Ovary (tissue), 9 donors: ENCODE results near the gene KAT8. TPM values are rescaled to one million over a fixed set of nuclear protein-coding genes. Genes with fewer than 3 reads are reported as not detected.

ENCODE experiments used
- DNase-seq, 5 donors: peaks; one replicate each; pipeline ENCODE4 v3.0.0-alpha.2; 2019 to 2020
- H3K27ac ChIP-seq, 2 donors: fragments of 200-600 bp; one replicate each; pipeline versions ENCODE4 v1.5.1 to v1.8.0; 2019 to 2022
- H3K27me3 ChIP-seq: fragments of 200-600 bp; one replicate; pipeline ENCODE4 v1.8.0; 2022
- H3K36me3 ChIP-seq: fragments of 200-600 bp; sonication (generic); one replicate; pipeline ENCODE4 v1.5.1; 2019
- H3K4me1 ChIP-seq: one replicate; pipeline ENCODE4 v1.8.1; 2013; ENCODE audit warnings: mild to moderate bottlenecking, moderate library complexity; ENCODE audit not compliant: insufficient read depth
- H3K4me3 ChIP-seq: fragments of 200-600 bp; sonication (generic); one replicate; pipeline ENCODE4 v1.5.1; 2017
- H3K9me3 ChIP-seq, 2 donors: fragments of 200-600 bp in 1 of 2; sonication (generic) in 1 of 2; one replicate each; pipeline versions ENCODE4 v1.5.1 to v1.8.1; 2013 to 2019; ENCODE audit warnings: mild to moderate bottlenecking in 1 of 2, moderate library complexity in 1 of 2
- EP300 ChIP-seq: sonication (generic); formaldehyde crosslinking; IDR thresholded peaks from one replicate; pipeline ENCODE4 v1.6.1; 2017; ENCODE audit warnings: antibody characterized with exemption
- POLR2A ChIP-seq: fragments of 450-650 bp; IDR thresholded peaks from one replicate; pipeline ENCODE4 v1.6.1; 2017; ENCODE audit warnings: antibody characterized with exemption, mild to moderate bottlenecking, moderate library complexity
- WGBS, 3 donors: extraction: QIAGEN DNeasy Blood & Tissue Kit in 1 of 3; methylation state at CpG; one replicate each; pipeline versions ENCODE4 v1.1.5 to v1.1.7; 2013 to 2017; 5-methylcytosine and 5-hydroxymethylcytosine counted together
- intact Hi-C, 4 donors: fragments of 100-400 bp; cut with DNase I; formaldehyde crosslinking; loops; one replicate each; pipeline versions ENCODE4 v1.11.0 to v1.15.1; 2022 to 2023
- polyA plus RNA-seq, 2 donors: library from polyadenylated mRNA; stranded (reverse); fragments of 200-250 nt in 1 of 2; fragments of 350-450 nt in 1 of 2; fragmentation: Illumina TruSeq in 1 of 2; extraction: RNeasy Lipid Tissue Mini Kit (QIAGEN cat#74804) in 1 of 2; gene quantifications; one replicate each; pipeline ENCODE4 v1.2.3, GENCODE V29; 2013 to 2014
- total RNA-seq, 7 donors: library from RNA; depleted of rRNA in 2 of 7; stranded (reverse); fragments of >200 nt in 2 of 7; fragmentation: NEBNext Ultra II Directional in 3 of 7; extraction: Animal tissue kit (Norgen Biotek cat#: 25700) in 3 of 7; gene quantifications; one replicate each; pipeline versions ENCODE4 v1.1.0 to v1.2.4, GENCODE V29; 2016 to 2023
- TF ChIP-seq, protein P1 (sequence below), 3 donors: fragments of 450-650 bp in 2 of 3; fragments of 200-600 bp in 1 of 3; IDR thresholded peaks; one replicate each; pipeline versions ENCODE4 v1.5.1 to v1.8.0; 2016 to 2022; ENCODE audit warnings: antibody characterized with exemption in 3 of 3, mild to moderate bottlenecking in 1 of 3
- donor health status: DM: no; HTN: no; CAD: no; lungs with moderate emphysema.
- donor health status: DM: no; HTN: no; CAD: no.
- donor health status: Bipolar disorder and iron deficiency.
- donor health status: DM: yes; HTN: yes; CAD: no.
- donor health status: DM: no; HTN: no; CAD: no.
- donor health status: DM: yes; HTN: yes; CAD: no.

The KAT8 gene
- total and polyA plus RNA-seq, 9 donors: 66.4 to 129 (median 88.7) TPM

DNA sequence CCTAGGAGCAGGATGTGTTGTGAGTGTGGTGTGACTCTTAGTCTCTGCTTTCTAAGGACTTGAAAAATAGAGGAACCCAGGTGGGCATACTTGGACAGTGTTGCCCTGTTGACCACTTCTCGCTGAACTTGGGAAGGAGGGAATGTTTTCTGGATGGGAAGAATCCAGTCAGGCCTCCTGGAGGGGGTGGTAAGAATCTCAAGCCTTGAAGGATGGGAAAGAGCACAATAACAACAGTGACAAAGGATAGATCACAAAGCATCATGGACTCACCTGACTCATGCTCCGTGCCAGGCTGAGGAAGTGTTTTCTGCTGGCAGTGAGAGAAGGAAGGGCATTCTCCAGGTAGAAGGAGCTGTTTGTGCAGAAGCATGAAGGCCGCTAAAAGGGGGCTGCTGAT, 8.4 kb downstream of the KAT8 start:
- no peaks in the 10 kb centered on the region for H3K36me3 ChIP-seq
- no peak for TF ChIP-seq EP300
- no peak for TF ChIP-seq POLR2A
- TF ChIP-seq, protein P1, sequence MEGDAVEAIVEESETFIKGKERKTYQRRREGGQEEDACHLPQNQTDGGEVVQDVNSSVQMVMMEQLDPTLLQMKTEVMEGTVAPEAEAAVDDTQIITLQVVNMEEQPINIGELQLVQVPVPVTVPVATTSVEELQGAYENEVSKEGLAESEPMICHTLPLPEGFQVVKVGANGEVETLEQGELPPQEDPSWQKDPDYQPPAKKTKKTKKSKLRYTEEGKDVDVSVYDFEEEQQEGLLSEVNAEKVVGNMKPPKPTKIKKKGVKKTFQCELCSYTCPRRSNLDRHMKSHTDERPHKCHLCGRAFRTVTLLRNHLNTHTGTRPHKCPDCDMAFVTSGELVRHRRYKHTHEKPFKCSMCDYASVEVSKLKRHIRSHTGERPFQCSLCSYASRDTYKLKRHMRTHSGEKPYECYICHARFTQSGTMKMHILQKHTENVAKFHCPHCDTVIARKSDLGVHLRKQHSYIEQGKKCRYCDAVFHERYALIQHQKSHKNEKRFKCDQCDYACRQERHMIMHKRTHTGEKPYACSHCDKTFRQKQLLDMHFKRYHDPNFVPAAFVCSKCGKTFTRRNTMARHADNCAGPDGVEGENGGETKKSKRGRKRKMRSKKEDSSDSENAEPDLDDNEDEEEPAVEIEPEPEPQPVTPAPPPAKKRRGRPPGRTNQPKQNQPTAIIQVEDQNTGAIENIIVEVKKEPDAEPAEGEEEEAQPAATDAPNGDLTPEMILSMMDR (IDR thresholded peaks at IDR 0.05): no peak
- no peaks in the 10 kb centered on the region for H3K9me3 ChIP-seq
- intact Hi-C loops: no loop called here
- 91 to 95% (median 91%) methylated on average over 3 of the region's 3 CpGs for WGBS, 3 donors
- no peaks in the 10 kb centered on the region for H3K27me3 ChIP-seq
- no peaks in the 10 kb centered on the region for H3K4me1 ChIP-seq
- no peak overlapping the region for H3K27ac ChIP-seq
- H3K4me3 ChIP-seq: no peak overlapping the region
- DNase-seq: no peak

DNA sequence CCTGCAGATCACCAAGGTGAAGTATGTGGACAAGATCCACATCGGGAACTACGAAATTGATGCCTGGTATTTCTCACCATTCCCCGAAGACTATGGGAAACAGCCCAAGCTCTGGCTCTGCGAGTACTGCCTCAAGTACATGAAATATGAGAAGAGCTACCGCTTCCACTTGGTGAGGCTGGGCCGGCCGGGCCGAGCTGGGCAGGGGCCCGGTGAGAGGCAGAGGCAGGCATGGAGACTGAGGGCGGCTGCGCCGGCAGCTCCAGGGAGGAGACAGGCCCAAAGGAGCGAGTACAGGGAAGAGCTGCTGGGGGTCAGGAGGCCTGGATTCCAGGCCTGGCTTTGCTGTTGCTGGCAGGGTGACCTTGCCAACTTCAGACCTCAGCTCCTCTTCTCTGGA, 9.7 kb downstream of the KAT8 start:
- intact Hi-C loops: no loop called here
- 90 to 92% (median 91%) methylated on average over 13 of the region's 13 CpGs for WGBS, 3 donors
- H3K9me3 ChIP-seq: no peaks in the 10 kb centered on the region
- H3K4me1 ChIP-seq: no peaks in the 10 kb centered on the region
- no peak for DNase-seq
- no peak overlapping the region for H3K27ac ChIP-seq
- TF ChIP-seq POLR2A (no peak), EP300 (no peak)
- TF ChIP-seq, protein P1 (IDR thresholded peaks at IDR 0.05): no peak
- H3K27me3 ChIP-seq: no peaks in the 10 kb centered on the region
- H3K4me3 ChIP-seq: no peak overlapping the region
- no peaks in the 10 kb centered on the region for H3K36me3 ChIP-seq

DNA sequence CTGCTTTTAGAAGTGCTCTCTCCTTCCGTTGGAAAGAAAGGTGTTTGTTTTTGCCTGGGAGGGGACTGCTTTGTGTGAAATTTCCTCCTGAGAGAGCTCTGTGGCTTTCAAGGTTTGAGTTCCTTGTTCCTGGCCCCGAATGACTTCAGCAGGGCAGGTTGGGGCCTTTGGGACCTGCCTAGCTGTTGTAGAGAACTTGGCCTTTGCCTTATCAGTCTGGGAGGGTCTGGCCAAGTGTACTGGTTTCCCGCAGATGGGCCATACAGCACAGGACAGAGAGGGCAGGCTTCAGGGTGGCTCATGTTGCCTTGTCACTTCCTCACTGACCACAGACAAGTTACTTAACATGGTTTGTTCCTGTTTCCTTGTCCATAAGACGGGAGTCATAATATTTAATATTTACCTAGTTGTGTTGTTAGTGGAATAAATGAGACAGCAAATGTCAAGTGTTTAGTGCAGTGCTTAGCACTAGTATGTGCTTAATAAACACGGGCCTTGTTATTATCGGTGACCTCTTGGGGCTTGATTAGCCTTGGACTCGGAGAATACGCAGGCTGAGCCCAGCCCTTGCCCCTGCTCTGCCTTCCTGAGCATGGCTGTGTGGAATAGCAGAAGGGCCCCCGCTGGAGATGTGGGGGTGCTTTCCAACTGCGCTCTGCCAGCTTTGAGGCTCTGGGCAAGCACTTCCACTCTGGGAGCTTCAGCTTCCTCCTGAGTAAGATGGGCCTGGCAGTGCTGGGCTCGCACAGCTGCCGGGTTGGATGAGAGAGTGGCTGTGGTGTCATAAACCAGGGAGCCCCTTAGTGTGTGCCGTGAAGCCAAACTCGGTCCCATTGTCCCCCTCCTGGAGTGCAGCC, 11.5 kb downstream of the KAT8 start:
- TF ChIP-seq, protein P1 (IDR thresholded peaks at IDR 0.05): no peak
- Histone ChIP-seq H3K4me3 (no peak overlapping the region), H3K27ac (peak overlapping the region in 1 of 2 donors; percentile 44), H3K36me3 (no peaks in the 10 kb centered on the region), H3K9me3 (no peaks in the 10 kb centered on the region), H3K27me3 (no peaks in the 10 kb centered on the region), H3K4me1 (no peaks in the 10 kb centered on the region)
- no peak for DNase-seq
- 45 to 59% (median 55%) methylated on average over 14 of the region's 14 CpGs for WGBS, 3 donors
- intact Hi-C loops: no loop called here

DNA sequence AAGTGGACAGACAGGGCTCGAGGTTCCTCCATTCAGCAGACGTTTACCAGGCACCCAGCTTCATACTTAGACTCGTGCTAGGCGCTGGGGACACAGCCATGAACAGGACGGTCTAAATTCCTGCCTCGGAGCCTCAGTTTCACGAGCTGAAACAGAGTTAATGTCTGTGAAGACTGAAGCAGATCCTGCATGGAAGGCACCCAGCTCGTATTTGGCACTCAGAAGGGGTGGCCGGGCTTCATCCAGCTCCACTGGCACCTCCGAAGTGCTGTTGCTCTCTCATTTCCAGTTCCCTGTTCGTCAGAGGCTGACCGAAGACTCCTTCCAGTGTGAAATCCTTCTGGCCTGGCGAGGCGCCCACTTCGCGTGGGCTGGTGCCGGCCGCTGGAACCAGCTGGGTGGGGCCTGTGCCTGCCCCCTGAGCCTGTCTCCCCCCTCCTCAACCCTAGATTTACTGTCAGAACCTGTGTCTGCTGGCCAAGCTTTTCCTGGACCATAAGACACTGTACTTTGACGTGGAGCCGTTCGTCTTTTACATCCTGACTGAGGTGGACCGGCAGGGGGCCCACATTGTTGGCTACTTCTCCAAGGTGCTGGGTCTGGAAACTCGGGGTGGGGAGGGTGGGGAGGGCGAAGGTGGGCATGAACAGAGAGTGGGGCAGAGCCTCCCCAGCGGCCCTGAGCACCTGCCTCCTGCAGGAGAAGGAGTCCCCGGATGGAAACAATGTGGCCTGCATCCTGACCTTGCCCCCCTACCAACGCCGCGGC, 12.3 kb downstream of the KAT8 start:
- Histone ChIP-seq H3K27me3 (no peaks in the 10 kb centered on the region), H3K27ac (peak overlapping the region in 1 of 2 donors; percentile 44), H3K36me3 (no peaks in the 10 kb centered on the region), H3K4me3 (no peak overlapping the region), H3K4me1 (no peaks in the 10 kb centered on the region), H3K9me3 (no peaks in the 10 kb centered on the region)
- intact Hi-C loops: loop anchor here in 1 of 4 donors (10.0 kb wide), 1 partner anchor 55 kb away; the partner anchor contains the start of gene FUS
- WGBS, 3 donors: 31 to 35% (median 32%) methylated on average over 29 of the region's 29 CpGs
- peak; percentile 64 to 89 (median 69) for DNase-seq
- TF ChIP-seq, protein P1 (IDR thresholded peaks at IDR 0.05): no peak
- TF ChIP-seq EP300: no peak
- no peak for TF ChIP-seq POLR2A
